ENCODE measurements around the gene PLCB3.

The PLCB3 gene

DNA sequence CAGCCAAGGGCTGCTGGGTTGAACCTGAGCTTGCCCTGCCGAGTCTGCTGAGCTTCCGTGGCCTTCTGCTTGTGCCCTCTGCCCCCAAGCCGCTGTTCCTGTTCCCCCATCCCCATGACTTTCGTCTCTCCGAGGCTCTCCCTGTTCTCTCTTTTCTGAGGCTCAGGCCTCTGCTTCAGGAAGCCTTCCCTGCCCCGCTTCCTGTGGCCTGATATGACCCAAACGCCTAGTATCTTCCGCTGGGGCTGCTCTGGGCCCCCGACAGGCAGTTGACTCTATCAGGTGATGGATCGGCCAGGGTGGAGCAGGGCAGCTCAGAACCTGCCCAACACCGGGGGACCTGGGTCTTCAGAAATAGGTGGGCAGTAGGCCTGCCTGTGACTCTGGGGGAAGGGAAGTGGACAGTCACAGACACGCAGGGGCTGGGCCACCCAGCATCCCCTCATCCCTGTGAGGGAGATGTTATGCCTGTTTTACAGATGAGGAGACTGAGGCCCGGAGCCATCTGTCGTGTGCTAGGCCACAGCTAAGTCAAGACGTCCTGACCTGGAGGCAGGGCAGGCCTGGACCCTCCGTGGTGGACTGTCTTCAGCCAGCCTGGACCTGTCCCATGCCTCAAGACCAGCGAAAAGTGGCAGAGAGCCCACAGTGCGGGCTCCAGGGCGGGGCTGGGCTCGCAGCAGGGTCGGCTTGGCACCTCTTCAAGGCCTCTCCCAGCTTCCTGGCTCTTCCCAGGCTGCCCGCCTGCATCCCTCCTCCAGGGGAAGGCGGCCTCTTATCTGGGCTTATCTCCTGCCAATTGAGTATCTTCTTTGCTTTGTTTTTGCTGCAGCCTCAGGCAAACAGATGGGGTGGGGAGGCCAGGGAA is 16.9 kb downstream of the PLCB3 start:
- peak; percentile 50 for DNase-seq

DNA sequence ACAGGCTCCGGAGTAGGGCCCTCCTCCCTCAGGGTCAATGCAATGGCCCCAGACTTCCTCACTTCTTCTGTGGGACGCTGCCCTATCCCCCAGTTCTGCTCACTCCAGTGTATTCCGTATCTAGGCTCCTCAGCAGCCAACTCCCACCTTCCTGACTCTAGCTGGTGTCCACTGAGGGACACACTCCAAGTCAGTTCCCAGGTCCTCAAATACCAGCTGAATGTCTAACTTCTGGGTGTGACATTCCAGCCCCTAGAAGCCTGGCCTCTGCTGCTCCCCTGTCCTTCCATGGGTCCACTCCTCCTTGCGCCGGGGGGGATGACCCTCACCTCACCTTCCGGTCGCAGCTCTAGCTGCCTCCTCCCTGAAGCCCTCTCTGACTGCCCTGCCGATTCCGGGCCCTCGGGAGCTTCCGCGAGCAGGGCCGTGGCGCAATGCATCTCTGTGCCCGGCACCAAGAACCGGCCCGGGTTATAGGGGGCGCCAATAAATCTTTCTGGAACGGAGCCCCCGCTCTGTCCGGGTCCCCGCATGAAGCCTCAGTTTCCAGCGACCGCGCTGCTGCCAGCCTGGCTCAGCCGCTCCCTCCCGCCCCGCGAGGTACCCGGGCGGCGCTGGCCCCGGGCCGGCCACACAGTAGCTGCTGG is 17.7 kb downstream of the PLCB3 start:
- DNase-seq: no peak

DNA sequence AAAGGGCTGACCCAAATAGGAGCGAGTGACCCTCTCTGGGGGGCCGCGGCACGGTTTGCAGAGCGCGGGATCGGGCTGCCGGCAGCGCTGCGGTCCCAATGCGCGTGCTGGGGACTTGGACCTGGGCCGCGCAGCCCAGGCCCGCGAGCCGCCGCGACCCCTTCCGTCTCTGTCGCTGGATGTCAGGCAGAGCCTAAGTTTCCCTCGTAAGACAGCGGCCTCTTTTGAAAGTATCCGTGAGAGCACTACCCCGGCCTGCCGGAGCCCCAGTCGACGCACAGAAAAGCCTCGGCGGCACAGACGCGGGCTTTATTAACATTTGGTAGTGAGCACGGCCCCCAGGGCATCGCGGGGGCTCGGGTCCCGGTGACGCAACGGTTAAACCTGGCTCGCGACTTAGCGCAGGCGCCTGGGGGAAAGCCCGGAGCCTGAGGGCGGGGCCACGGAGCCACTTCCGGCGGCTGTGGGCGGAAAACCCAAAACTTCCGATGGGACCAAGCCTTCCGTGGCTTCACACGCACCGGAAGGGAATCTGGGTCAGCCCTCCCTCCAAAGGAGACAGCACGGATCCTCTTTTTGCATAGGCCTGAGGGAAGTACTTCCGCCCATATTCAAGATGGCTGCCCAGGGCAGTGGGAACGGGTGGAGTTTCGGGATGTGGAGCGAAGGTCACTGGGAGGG is 18.4 kb downstream of the PLCB3 start:
- DNase-seq: peak; percentile 94

DNA sequence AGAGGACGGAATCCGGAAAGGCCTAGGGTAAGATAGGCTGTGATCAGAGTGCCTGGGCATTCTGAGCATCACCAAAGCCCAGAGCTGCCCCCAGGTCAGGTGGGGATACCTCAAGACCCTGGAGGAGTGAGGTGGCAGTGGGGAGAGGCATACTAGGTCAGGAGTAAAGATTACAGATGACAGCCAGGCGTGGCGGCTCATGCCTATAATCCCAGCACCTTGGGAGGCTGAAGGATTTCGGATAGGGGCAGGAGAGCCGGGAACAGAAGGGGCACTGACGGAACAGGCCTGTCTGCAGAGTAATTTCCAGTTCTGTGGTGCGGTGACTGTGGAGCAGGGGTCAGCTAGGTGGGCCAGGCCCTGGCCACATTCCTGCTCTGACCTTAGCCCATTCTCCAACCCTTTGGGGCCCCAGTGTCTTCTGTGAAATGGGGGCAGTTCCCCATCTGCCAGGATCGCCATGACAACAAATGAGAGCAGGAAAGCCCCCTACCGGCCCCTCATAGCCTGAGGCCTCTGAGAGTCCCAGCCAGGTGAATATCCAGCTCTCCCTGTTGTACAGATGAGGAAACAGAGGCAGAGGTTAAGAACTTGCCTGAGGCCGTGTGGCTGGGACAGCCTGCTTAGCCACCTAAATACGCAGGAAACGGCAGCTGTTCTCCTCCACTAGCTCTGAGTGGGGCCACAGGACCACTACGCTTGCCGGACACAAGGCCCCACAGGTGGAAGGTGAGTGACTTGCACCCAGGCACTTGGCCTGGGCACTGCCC is 23.9 kb downstream of the PLCB3 start:
- no peak for DNase-seq

DNA sequence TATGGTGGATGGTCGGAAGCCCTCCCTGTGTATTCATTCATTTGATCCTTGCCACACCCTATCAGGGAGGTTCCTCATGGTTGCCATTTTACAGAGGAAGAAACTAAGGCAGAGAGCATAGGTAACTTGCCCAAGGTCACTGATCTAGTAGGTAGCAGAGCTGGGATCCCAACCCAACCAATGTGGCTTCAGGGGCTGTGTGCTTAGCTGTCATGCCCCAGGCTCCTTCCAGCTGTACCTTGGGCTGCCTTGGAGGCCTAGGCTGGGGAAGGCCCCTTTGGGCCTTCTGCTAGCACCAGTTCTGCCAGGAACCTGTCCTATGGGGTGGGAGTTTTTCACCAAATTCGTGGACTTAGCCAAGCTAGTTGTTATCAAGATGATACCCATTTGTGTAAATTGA is 24.5 kb downstream of the PLCB3 start:
- no peak for DNase-seq

DNA sequence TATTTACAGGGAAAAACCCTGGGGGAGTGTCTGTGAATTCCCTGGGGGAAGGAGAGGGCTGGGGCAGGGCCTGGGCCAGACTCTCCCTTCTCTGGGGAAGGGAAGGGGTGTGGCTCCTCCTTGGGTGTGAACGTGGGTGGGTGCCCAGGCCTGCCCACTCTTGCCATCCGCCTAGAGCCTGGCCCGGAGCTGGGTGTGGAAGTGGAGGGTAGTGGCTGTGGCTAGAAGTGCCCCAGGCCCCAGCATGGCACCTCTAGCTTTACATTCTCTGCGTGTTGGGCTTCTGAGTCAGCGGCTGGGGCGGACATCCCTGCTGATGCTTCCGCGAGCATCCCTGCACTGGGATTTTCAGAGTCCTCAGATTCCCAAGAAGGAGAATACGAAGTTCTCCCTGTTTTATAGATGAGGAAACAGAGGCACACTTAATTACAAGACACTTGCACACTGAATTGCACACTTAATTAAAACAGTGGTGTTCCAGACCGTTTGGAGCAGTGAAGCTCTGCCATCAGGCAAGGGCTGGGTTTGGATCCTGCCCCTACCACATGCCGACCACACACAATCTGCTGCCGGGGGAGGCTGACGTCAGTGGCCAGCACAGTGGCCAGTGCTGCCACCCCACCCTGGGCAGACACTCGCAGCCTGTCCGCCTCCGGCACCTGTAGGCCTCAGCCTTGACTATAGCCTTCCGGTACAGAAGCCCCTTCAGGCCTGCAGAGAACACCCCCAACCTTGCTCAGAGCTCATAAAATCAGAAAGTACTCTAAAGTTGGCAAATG is 25.5 kb downstream of the PLCB3 start:
- DNase-seq: no peak

DNA sequence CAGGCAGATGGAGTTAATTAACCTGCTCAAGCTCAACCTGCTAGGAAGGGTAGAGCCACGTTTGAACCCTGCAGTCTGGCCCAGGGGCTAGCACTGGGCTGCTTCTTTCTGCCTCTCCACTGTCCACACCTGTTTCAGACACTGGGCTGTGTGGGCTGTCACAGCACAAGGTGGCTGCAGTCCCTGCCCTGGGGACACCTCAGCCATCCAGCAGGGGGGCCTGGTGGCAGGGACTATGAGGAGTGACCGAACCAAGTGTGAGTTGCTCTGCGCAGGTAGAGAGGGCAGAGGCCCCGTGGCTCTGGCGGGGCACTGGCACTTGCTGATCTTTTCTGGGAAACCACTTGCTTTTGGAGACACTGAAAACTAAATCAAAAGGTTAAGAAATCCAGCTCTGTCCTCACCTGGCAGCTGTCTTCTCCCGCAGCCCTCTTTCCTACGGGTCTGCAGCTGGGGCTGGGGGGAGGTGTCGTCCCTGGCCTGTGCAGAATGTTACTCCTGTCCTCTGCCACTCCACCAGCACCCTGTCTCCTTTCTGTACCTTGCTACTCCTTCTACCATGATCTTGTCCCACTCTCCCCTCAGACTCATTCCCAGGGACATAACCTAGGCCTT is 27.4 kb downstream of the PLCB3 start:
- no peak for DNase-seq

DNA sequence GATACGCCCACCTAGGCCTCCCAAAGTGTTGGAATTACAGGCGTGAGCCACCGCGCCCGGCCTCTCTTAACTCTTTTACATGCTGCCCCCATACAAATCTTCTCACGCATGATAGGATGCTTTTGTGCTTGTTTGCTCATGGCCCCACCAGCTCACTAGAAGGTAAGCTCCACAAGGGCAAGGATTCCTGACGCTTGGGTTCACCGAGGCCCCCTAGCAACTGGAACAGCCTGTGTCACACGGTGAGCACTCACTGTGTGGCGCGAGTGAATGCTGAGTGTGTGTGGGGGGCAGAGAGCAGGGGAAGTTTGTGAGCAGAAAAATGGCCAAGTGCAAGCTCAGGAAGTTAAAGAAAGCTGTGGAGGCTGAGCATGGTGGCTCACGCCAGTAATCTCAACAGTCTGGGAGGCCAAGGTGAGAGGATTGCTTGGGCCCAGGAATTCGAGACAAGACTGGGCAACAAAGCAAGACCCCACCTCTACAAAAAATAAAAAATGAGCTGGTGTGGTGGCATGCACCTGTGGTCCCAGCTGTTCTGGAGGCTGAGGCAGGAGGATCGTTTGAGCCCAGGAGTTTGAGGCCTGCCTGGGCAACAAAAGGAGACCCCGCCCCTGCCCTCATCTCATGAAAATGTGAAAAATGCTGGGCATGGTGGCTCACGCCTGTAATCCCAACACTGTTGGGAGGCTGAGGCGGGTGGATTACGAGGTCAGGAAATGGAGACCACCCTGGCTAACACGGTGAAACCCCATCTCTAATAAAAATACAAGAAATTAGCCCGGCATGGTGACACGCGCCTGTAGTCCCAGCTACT is 30.8 kb downstream of the PLCB3 start:
- DNase-seq: no peak

DNA sequence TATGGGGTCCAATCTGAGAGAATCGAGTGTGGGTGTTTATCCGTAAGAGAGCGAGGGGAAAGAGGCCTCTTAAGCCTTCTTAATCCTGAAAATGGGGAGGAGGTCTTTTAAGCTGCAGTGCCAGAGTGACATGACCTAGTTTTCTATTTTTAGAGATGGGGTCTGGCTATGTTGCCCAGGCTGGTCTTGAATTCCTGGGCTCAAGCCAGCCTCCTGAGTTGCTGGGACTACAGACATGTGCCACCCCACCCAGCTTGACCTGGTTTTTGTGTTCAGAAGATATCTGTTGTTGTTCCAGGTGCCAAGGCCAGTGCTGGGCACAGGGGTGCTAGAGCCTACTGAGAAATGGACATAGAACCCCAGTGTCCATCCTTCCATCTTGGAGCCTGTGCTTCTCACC is 31.8 kb downstream of the PLCB3 start:
- no peak for DNase-seq

DNA sequence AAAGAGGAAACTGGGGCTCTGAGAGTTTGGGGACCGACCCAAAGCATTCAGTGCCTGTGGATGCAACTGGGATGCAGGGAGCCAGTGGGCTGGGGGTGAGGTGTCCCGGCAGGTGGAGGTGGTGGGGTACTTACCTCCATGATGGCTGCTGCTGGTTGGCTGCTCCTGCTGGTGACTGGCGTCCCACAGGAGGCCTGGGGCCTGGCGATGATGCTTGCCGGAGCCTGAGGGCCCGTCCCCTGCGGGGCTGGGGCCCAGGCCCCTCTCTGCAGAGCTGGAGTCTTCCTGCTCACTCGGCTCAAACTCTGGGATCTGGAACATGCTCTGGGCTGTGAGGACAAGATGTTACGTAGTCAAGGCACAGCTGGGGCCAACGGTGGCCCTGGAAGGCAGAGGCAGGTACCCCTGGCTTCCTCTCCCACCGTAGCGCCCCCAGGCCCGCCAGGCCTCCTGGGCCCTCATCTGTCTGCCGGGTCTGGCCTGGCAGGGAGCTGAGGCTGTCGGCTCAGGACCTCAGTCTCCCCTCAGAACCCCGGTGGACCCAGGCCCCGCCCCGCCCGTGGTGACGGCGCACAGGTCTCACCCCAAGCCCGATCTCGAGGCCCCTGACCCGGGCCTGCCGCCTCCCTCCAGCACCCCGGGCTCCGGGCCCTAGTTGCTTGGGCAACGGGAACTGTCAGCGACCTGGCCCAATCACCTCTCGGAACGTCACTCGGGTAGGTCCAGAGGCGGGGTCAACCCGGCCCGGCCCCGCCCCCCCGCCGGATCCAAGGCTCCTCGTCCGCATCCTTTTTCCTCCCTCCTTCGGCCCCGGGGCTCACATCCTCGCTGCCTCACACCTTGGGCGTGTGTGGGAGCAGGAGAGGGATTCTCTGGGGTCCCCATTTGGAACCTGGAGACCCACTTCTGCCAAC is 33.0 kb downstream of the PLCB3 start, which contains the start of gene BAD:
BAD (minus strand) TSS at position 618 of the 914 bp plus-strand sequence; CDS start at position 321, 297 bp downstream.
- peak; percentile 81 for DNase-seq

DNA sequence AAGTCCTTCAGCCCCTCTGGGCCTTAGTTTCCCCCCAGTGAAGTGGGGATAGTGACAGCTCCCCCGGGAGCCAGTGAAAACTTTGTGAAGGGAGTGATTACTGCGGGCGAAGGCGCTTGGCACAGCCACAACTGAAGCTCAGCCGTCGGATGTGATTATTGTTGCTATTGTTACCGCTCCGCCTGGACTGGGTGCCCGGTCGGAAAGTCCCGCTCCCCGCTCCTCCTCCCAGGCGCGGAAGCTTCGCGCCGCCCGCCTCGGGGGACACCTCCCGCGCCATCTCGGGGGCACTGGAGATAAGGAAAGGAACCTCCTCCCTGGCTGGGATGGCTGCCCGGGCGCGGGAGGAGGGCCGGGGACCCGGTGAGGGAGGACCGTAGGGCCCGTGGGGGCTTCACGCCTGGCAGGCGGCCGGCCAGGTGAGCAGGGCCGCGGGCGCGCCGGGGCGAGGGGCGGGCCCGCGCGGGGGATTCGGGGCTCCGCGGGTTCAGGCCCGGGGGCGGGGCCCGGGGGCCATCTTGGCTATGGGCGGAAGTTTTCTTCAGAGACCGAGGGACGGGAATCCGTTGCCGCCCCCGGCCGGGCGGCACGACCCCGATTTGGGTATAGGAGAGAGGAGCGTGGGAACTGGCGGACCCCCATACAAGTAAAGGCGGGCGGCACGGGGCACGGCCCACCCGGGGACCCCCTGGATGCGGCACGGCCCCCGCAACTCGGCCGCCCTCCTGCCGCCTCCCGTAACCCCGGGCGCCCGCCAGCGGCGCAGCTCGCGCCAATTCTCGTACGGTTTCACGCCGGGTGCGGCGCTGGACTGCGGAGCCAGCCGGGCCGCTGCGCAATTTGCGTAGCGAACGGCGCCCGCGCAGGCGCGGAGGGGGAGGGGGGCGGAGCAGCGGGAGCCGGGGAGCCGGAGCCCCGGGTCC is 33.9 kb downstream of the PLCB3 start, which contains the start of gene GPR137:
GPR137 (plus strand) TSS at position 887 of the 923 bp plus-strand sequence. CDS start 677 bp downstream, outside the sequence.
- peak; percentile 43 for DNase-seq

DNA sequence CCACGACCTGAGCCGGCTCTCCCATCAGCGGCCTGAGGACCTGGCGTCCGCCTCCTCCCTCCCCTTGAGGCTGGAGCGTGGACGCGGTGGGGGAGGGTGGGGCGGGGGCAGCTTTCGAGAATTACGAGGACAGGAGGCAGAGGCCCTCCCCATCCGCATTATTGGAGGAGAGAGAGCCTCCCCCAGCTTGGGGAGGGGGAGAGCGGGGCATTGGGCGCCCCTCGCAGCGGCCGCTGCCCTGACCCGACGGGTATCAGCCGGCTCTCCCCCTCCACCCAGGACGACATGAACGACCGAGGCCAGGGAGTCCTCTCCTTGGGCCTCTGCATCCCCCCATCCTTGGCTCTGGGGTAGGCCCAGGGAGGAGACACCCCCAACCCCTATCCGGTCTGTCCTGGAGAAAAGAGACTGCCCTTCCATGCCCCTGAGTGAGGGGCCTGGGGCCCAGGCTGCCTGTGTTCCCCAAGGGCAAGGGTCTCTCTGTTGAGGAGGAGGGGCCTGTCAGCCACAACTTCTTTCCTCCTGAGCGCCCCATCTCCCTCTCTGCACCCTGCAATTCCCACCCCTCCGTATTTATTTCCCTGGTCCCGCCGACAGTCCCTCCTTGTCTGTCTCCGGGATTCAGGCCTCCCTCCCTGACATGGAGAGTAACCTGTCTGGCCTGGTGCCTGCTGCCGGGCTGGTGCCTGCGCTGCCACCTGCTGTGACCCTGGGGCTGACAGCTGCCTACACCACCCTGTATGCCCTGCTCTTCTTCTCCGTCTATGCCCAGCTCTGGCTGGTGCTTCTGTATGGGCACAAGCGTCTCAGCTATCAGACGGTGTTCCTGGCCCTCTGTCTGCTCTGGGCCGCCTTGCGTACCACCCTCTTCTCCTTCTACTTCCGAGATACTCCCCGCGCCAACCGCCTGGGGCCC is 34.8 kb downstream of the PLCB3 start:
- DNase-seq: peak; percentile 5

DNA sequence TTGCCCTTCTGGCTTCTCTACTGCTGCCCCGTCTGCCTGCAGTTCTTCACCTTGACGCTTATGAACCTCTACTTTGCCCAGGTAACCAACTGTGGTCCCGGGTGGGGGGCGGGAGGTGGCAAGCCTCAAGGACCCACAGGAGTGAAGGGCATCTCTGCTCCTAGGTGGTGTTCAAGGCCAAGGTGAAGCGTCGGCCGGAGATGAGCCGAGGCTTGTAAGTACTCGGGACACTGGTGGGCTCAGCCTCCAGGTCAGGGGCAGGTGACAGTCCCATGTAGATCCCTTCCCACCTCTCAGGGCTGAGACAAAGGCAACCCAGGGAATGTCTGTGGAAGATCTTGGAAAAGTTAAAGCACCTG is 35.5 kb downstream of the PLCB3 start:
- no peak for DNase-seq

DNA sequence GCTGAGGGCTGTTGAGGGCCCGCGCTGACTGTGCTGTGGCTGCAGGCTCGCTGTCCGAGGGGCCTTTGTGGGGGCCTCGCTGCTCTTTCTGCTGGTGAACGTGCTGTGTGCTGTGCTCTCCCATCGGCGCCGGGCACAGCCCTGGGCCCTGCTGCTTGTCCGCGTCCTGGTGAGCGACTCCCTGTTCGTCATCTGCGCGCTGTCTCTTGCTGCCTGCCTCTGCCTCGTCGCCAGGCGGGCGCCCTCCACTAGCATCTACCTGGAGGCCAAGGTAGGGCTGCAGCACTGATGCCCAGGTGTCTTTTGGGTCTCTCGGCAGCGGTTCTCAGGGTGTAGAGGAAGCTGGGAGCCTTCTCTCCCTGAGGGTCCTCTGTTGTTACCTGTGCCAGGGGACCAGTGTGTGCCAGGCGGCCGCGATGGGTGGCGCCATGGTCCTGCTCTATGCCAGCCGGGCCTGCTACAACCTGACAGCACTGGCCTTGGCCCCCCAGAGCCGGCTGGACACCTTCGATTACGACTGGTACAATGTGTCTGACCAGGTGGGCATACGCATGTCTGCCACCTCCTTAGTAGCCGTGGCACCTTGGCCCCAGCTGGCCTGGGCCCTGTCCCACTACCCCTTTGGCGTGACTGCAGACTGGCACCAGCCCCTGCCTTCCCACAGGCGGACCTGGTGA is 36.5 kb downstream of the PLCB3 start:
- no peak for DNase-seq

DNA sequence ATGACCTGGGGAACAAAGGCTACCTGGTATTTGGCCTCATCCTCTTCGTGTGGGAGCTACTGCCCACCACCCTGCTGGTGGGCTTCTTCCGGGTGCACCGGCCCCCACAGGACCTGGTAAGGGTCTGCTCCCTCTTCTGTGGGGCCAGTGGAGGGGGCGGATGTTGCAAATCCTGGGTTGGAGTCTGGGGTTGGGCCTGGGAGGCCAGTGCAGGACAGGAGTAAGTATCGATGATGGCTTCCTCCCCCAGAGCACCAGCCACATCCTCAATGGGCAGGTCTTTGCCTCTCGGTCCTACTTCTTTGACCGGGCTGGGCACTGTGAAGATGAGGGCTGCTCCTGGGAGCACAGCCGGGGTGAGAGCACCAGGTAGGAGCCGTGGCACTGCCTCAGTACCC is 37.0 kb downstream of the PLCB3 start:
- no peak for DNase-seq

DNA sequence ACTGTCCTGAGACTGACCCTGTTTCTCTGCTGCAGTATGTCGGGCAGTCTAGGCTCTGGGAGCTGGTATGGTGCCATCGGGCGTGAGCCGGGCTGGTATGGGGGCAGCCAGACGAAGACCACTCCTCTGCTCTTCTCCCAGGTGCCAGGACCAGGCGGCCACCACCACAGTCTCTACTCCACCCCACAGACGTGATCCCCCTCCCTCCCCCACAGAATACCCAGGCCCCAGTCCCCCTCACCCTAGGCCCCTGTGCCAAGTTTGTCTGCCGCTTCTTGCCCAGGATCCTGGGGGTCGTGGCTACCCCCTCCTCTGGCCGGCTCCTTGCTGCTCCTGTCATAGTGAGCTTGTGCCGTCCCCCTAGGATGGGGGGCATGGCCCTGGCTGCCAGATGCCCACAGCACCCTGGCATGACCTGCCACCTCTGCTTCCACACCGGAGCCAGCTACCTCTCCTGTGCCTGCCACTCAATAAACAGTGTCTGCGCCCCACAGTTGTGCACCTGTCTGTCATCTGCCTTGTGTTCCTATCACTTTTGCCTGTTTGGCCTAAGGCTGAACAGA is 37.8 kb downstream of the PLCB3 start:
- no peak for DNase-seq
